AG09309 (cell line): ENCODE data around the gene CEACAM3.
"Not testable (repeated sequence)": the region's sequence is repeated elsewhere in the genome, so short reads cannot be mapped to it uniquely, and the experiment has no call there.

Source experiments
- DNase-seq: peaks from one replicate; pipeline ENCODE4 v3.0.0-alpha.2; 2010; ENCODE audit warnings: low read depth
- H3K4me3 ChIP-seq: 2 replicates; pipeline ENCODE4 v1.5.1; 2011; ENCODE audit warnings: mild to moderate bottlenecking, low read depth, low read length, moderate library complexity; ENCODE audit not compliant: control insufficient read depth
- CTCF ChIP-seq: IDR thresholded peaks from 2 replicates; pipeline ENCODE4 v1.5.1; 2011; ENCODE audit warnings: mild to moderate bottlenecking, low read depth, low read length, inconsistent platforms; ENCODE audit not compliant: insufficient read depth, control insufficient read depth; ENCODE audit errors: missing control alignments

CEACAM3 gene

GRCh38 chr19:41758846-41759245 is 37.5 kb upstream of the CEACAM3 start:
- no peak for DNase-seq
- no peak for TF ChIP-seq CTCF
- H3K4me3 ChIP-seq, result no peak overlapping the region

- no peak for TF ChIP-seq CTCF
These were observed 29.3 kb upstream of the CEACAM3 start for GRCh38 chr19:41767115-41767514.

GRCh38 chr19:41768105-41768504 is 28.3 kb upstream of the CEACAM3 start:
- H3K4me3 ChIP-seq, DNase-seq: not testable (repeated sequence)

More at GRCh38 chr19:41767115-41767514, 29.3 kb upstream of the CEACAM3 start:
- DNase-seq, result no peak
- no peak overlapping the region for H3K4me3 ChIP-seq

- TF ChIP-seq CTCF, result no peak
- no peak for DNase-seq
- H3K4me3 ChIP-seq, result no peak overlapping the region
These were observed 26.8 kb upstream of the CEACAM3 start for GRCh38 chr19:41769608-41770007.

- DNase-seq, result no peak
- TF ChIP-seq CTCF, result no peak
- no peak overlapping the region for H3K4me3 ChIP-seq
These were observed 25.0 kb upstream of the CEACAM3 start for GRCh38 chr19:41771410-41771809.

GRCh38 chr19:41774515-41774980 is 21.8 kb upstream of the CEACAM3 start:
- DNase-seq, result no peak
- no peak for TF ChIP-seq CTCF
- no peak overlapping the region for H3K4me3 ChIP-seq

GRCh38 chr19:41776700-41777099 is 19.7 kb upstream of the CEACAM3 start:
- H3K4me3 ChIP-seq, result no peak overlapping the region

More at GRCh38 chr19:41776700-41777099, 19.7 kb upstream of the CEACAM3 start:
- DNase-seq, result no peak
- TF ChIP-seq CTCF, result no peak
